Measurements from ENCODE around the gene NFX1.

The NFX1 gene

GRCh38 chr9:33289496-33289895 is 820 bp upstream of the NFX1 start:
- peak overlapping the region; percentile 85 for H3K4me3 ChIP-seq (ENCODE audit: insufficient read depth, low read length, poor library complexity, severe bottlenecking)
- 0 out of 2 replicates have a peak, but pooled peaks cover 17% of the 10 kb centered on the region for H3K36me3 ChIP-seq (ENCODE audit: low read length)
- TF ChIP-seq, protein P1, sequence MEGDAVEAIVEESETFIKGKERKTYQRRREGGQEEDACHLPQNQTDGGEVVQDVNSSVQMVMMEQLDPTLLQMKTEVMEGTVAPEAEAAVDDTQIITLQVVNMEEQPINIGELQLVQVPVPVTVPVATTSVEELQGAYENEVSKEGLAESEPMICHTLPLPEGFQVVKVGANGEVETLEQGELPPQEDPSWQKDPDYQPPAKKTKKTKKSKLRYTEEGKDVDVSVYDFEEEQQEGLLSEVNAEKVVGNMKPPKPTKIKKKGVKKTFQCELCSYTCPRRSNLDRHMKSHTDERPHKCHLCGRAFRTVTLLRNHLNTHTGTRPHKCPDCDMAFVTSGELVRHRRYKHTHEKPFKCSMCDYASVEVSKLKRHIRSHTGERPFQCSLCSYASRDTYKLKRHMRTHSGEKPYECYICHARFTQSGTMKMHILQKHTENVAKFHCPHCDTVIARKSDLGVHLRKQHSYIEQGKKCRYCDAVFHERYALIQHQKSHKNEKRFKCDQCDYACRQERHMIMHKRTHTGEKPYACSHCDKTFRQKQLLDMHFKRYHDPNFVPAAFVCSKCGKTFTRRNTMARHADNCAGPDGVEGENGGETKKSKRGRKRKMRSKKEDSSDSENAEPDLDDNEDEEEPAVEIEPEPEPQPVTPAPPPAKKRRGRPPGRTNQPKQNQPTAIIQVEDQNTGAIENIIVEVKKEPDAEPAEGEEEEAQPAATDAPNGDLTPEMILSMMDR (IDR thresholded peaks at IDR 0.05; ENCODE audit: insufficient read depth, low read length, poor library complexity, severe bottlenecking): no peak
- no peak for TF ChIP-seq EZH2phosphoT487 (conservative IDR thresholded peaks at IDR 0.05; ENCODE audit: low read length)
- peaks cover 41% of the 10 kb centered on the region for H3K79me2 ChIP-seq (ENCODE audit: insufficient read depth, low read length)
- H4K20me1 ChIP-seq (ENCODE audit: low read depth, low read length): no peaks in the 10 kb centered on the region
- peaks cover 21% of the 10 kb centered on the region for H3F3A ChIP-seq (ENCODE audit: insufficient read depth)
- peak overlapping the region; percentile 91 for H3K27ac ChIP-seq (ENCODE audit: low read depth, low read length)
- no peaks in the 10 kb centered on the region for H3K9me3 ChIP-seq (ENCODE audit: insufficient read depth, low read length)
- H3K9me2 ChIP-seq (replicated peaks; ENCODE audit: insufficient read depth, low read length): no peaks in the 10 kb centered on the region
- H3K9ac ChIP-seq (ENCODE audit: low read length): peak overlapping the region; percentile 90
- H3K27me3 ChIP-seq (ENCODE audit: low read length): no peaks in the 10 kb centered on the region
- no peak overlapping the region for H2AFZ ChIP-seq (ENCODE audit: low read depth, low read length, severe bottlenecking)
- peak overlapping the region; percentile 60 for H3K4me2 ChIP-seq (ENCODE audit: low read depth, low read length, poor library complexity, severe bottlenecking)

DNA sequence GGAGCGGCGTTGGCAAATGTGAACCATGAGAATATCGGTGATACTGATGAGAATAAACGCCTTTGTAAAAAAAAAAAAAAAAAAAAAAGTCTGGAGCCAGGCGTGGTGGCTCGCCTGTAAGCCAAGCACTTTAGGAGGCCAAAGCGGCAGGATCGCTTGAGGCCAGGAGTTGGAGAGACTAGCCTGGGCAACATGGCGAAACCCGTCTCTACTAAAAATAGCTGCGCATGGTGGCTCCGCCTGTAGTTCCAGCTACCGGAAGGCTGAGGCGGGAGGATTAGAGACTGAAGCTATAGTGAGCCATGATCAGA is 425 bp upstream of the NFX1 start:
- Histone ChIP-seq H3K9me2 (replicated peaks; ENCODE audit: insufficient read depth, low read length) (no peaks in the 10 kb centered on the region), H3K4me3 (ENCODE audit: insufficient read depth, low read length, poor library complexity, severe bottlenecking) (peak overlapping the region; percentile 85), H3K79me2 (ENCODE audit: insufficient read depth, low read length) (peaks cover 45% of the 10 kb centered on the region), H3K9me3 (ENCODE audit: insufficient read depth, low read length) (no peaks in the 10 kb centered on the region), H3K9ac (ENCODE audit: low read length) (peak overlapping the region; percentile 90), H3K36me3 (ENCODE audit: low read length) (0 out of 2 replicates have a peak, but pooled peaks cover 17% of the 10 kb centered on the region), H3K27me3 (ENCODE audit: low read length) (no peaks in the 10 kb centered on the region), H3K27ac (ENCODE audit: low read depth, low read length) (peak overlapping the region; percentile 91), H2AFZ (ENCODE audit: low read depth, low read length, severe bottlenecking) (no peak overlapping the region), H4K20me1 (ENCODE audit: low read depth, low read length) (no peaks in the 10 kb centered on the region), H3F3A (ENCODE audit: insufficient read depth) (peaks cover 21% of the 10 kb centered on the region), H3K4me2 (ENCODE audit: low read depth, low read length, poor library complexity, severe bottlenecking) (peak overlapping the region; percentile 60)
- no peak for TF ChIP-seq EZH2phosphoT487 (conservative IDR thresholded peaks at IDR 0.05; ENCODE audit: low read length)
- TF ChIP-seq, protein P1 (IDR thresholded peaks at IDR 0.05; ENCODE audit: insufficient read depth, low read length, poor library complexity, severe bottlenecking): no peak

GRCh38 chr9:33291031-33291397 is 698 bp downstream of the NFX1 start:
- Histone ChIP-seq H4K20me1 (ENCODE audit: low read depth, low read length) (no peaks in the 10 kb centered on the region), H3K9ac (ENCODE audit: low read length) (peak overlapping the region; percentile 90), H3F3A (ENCODE audit: insufficient read depth) (peaks cover 32% of the 10 kb centered on the region), H3K4me2 (ENCODE audit: low read depth, low read length, poor library complexity, severe bottlenecking) (peak overlapping the region; percentile 60), H2AFZ (ENCODE audit: low read depth, low read length, severe bottlenecking) (no peak overlapping the region), H3K27me3 (ENCODE audit: low read length) (no peaks in the 10 kb centered on the region), H3K36me3 (ENCODE audit: low read length) (0 out of 2 replicates have a peak, but pooled peaks cover 17% of the 10 kb centered on the region), H3K9me2 (replicated peaks; ENCODE audit: insufficient read depth, low read length) (no peaks in the 10 kb centered on the region), H3K79me2 (ENCODE audit: insufficient read depth, low read length) (peaks cover 55% of the 10 kb centered on the region), H3K4me3 (ENCODE audit: insufficient read depth, low read length, poor library complexity, severe bottlenecking) (peak overlapping the region; percentile 85), H3K27ac (ENCODE audit: low read depth, low read length) (peak overlapping the region; percentile 91), H3K9me3 (ENCODE audit: insufficient read depth, low read length) (no peaks in the 10 kb centered on the region)
- TF ChIP-seq, protein P1 (IDR thresholded peaks at IDR 0.05; ENCODE audit: insufficient read depth, low read length, poor library complexity, severe bottlenecking): no peak
- no peak for TF ChIP-seq EZH2phosphoT487 (conservative IDR thresholded peaks at IDR 0.05; ENCODE audit: low read length)

Measured in SU-DHL-6 (cell line).